HG03280 (cell line): ENCODE results near the gene GALNTL6.
"Not testable (repeated sequence)": the region's sequence is repeated elsewhere in the genome, so short reads cannot be mapped to it uniquely, and the experiment has no call there.

Source experiments
- ATAC-seq: cut with Tn5 transposase; IDR thresholded peaks from one replicate; pipeline ENCODE4 v1.9.1; 2021; ENCODE audit warnings: mild to moderate bottlenecking, moderate library complexity; ENCODE audit not compliant: unreplicated experiment

GALNTL6 gene

DNA sequence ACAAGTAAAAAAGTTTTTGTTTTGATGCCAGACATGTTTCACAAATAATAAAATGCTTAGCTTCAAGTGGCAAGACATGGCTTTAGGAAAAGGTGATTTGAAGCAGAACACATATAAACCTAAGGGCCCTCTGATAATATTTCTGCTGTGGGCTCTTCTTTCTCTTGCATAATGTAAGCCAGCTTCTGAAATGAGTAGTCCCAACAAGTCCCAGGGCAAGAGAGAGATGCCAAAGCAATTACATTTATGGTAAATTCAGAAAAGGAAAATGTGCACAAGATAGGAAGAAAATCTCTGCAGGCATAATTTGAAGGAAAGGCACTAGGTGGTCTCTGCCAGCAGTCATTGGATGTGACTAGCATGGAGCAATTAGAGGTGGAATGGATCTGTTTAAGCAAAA is 1184.7 kb downstream of the GALNTL6 start:
- ATAC-seq: no peak

DNA sequence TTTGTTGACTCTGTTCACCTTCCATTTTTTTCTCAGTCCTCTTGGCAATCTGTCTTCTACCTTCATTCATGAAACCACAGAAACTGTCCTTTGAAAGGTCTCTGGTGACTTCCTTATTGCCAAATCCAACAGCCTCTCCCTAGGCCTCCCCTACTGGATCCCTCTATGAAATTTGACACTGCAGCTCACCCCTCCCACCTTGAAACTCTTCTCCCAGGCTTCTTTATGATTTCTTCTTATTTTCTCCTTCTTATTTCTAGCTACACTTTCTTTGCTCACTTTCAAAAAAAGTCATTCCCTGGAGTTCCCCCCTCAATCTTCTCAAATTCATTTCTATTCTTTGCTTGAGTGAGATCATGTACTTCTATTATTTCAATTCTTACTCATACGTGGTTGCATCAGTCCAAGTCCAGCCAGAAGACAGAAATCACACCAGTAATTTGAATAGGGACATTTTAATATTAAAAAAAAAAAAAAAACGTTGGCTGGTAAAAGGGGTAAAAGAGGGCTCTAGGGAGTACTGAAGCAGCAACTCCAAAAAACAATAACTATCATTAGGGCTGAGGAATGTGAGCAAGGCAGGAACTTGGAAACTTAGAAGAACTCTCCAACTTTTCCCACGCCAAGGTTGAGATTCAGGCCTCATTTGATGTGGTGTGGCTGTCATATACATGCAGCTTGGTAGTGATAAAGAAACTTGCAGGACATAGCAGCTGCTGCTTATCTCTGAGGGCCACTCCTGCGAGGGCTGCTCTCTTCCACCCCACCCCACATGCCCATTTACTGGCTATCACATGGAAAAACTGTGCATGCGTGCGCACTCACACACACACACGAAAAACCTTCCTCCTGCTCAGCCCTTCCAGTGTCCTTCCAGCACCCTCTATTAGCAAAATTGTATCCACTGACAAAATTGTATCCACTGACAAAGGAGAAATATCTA is 1185.6 kb downstream of the GALNTL6 start:
- no peak for ATAC-seq

DNA sequence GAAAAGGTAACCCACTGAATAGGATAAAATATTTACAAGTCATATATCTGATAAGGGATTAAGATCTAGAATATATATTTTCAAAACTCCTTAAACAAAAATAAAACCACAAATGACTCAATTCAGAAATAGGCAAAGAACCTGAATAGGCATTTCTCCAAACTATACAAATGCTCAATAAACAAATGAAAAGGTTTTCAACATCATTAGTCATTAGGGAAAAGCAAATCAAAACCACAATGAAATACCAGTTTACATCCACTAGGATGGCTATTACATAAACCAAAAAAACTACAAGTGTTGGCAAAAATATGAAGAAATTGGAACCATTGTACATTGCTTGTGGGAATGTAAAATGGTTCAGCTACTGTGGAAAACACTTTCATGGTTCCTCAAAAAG is 1188.4 kb downstream of the GALNTL6 start:
- ATAC-seq: no peak

DNA sequence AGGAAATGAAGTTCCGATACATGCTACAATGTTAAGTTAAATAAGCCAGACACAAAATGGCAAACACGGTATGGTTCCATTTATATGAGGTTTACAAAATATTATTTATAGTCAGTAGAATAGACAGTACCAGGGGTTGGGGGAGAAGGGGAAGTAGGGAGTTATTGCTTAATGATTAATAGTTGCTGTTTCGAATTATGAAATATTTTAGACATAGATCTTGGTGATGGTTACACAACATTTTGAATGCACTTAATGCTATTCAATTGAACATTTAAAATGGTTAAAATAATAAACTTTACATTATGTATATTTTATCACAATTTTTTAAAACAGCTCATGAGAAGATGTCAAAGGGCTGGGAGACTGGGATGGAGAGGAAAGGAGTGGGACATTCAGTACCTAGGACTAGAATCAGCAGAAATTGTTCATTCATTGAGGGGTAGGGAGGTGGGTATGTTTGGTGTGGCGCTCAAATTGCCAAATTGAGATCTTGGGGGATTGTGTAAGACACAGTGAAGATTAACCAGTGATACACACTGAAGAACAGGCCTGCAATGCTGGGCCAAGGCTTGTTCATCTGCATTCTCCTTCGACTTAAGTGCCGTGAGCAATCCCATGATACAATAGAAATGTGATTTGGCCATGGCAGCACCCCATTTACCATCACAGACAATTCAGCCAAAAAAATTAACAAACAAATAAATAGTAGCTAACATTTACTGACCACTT is 1189.8 kb downstream of the GALNTL6 start:
- ATAC-seq: no peak

DNA sequence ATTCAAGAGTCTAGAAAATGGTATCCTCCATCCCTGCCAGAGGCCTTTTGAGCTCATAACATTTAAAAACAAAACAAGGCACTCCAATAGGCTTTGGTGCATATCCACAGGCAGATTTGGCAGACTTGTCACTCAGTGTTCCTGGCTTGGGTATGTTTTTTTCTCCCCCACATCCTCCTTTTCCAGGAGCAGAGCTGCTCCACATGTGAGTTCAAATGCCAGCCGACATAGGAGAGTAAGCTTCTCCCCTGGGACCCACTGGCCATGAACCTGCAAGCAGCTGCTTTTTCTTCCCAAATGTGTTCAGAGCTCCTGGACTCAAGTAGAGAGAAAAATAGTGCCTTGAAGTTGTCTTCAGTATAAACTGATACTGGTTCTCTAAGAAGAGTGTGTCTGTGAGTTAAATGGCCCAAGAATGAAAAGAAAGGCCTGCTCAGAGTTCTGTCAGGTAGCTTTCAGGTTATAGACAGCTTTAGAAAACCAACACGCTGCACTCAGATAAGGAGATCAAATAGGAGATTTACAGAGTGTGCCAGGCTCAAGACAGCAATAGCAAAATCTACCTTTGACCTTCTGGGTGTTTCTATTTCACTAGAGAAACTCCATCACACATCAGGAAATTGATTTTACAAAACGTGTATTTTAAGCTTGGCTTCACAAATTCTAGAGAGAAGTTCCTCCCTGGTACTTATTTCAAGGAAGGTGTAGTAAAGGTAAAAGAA is 1192.9 kb downstream of the GALNTL6 start:
- no peak for ATAC-seq

DNA sequence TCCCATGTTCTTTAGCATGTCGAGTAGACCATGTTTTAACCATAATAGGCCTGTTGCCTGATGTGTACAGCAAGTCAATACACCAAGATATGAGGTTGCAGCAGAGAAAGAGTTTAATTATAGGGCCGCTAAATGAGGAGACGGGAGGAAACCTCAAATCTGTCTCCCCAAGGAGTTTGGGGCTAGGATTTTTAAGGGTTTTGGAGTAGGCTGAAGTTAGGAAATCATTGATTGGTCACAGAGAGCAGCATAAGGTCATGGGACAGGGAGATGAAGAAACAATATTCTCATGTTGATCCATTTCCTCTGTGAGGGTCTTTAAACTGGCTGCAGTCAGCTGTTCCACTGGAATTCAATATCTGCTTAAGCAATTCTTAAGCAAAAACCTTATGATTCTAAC is 1195.2 kb downstream of the GALNTL6 start:
- no peak for ATAC-seq

DNA sequence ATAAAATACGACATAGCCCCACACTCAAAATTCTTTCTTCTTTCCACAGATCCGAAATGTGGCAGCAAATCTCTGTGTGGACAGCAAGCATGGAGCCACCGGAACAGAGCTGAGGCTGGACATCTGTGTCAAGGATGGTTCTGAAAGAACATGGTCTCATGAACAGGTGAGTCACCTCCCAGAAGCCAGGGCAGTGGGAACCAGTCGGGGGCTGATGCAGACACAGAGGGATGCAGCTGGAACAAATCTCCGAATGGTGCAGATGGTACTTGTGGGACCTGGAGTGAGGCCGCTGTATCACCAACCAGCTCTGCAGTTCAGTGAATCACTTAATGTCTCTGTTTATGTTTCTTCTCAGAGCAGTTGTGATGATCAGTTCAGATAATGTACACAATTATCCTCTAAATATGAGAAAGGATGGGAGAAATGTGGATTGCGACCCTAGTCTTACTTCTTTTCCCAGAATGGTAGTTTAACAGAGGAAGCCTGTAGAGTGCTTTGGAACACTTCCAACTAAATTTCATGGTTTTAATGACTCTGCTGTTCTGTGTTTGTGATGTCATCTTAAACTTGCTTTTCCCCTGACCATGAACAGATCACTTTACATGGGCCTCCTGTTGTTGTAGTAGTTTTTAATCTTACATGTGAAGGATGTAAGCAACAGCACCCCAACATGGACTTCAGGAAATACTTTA is 1196.1 kb downstream of the GALNTL6 start:
- no peak for ATAC-seq

DNA sequence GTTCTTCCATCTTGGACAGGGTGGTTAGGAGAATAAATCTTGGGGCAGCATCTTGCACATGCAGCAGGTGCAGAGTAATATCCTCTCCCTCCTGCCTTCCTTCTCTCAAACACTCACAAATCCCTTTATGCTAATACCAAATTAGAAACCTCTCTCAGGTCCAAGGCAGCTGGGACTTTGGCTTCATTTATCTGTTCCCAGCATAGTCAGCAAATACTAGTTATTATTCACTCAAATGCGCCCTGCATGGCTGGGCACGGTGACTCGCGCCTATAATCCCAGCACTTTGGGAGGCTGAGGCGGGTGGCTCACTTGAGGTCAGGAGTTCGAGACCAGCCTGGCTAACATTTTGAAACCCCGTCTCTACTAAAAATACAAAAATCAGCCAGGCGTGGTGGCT is 1199.4 kb downstream of the GALNTL6 start:
- ATAC-seq: no peak

DNA sequence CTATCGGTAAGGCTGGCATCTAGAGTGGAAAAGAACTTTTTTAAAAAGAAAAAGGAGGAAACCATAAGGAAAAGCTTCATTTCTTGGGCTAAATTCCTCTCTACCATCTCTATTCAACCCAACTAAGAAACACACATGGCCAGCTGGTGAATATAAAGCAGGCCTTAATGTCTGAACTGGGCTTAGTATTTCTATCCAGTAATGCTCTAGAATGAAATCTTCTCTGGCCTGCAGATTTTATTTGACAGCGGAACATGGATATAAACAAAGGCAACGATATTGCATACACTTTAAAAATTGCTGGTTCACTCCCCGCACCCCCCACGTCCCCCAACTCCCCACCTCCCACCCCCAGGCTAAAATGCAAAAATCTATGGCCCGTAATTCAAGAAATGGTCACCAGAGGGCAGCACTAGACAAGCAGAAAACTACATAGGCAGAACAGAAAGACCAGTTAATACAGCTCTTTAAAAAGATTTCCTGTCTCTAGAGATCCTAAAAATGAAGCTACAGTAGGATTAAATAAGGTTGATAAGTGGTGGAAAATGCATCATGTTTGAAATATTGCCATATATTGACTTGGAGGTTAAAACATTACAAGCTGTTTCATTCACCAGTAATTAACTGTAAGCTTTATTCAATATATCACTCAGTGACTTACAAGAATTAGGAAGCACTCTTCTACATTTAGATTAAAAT is 1200.2 kb downstream of the GALNTL6 start:
- ATAC-seq: peak; percentile 60

DNA sequence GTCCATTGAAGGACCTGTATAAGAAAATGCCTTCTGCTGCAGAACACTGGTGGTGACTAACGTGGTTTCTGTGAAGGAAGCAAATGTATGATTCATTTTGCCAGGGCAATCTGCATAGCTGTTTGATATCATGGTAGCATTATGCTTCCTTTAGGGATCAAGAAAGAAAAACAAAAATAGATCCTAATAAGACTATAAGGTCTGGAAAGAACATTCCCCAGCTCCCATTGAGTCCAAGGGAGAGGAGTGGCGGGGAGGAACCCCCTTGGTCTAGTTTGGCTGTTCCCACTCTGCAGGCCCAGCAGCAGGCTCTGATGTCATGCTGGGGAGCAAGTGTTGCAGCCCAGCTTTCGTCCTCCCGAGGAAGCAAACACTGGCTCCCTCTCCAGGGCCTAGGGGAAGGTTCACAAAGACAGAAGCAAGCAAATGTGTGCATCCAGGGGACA is 1200.9 kb downstream of the GALNTL6 start:
- no peak for ATAC-seq

DNA sequence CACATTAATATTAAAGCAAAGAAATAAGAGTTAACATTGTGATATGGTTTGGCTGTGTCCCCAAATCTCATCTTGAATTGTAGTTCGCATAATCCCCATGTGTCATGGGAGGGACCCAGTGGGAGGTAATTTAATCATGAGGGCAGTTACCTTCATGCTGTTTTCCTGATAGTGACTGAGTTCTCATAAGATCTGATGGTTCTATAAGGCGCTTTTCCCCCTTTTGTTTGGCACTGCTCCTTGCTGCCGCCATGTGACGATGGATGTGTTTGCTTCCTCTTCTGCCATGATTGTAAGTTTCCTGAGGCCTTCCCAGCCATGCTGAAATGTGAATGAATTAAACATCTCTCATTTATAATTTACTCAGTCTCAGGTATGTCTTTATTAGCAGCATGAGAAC is 1201.6 kb downstream of the GALNTL6 start:
- no peak for ATAC-seq

DNA sequence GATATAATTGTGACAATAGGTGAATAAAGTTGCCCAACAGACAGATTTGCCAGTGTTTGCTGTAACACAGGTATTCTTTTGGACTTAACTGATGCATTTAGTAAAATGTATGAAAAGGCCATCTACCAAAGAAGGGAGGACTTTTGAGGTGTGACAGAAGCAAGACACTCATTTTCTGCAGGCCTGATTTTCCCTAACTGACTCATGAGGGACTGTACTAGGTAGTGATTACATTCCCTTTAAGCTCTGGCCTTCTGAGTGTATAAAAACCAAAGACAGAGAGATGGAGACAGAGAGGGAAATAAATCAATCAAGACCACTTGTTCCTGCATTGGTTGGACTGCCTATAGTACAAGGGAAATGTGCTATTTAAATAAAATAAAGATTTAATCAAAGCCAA is 1204.6 kb downstream of the GALNTL6 start:
- no peak for ATAC-seq

DNA sequence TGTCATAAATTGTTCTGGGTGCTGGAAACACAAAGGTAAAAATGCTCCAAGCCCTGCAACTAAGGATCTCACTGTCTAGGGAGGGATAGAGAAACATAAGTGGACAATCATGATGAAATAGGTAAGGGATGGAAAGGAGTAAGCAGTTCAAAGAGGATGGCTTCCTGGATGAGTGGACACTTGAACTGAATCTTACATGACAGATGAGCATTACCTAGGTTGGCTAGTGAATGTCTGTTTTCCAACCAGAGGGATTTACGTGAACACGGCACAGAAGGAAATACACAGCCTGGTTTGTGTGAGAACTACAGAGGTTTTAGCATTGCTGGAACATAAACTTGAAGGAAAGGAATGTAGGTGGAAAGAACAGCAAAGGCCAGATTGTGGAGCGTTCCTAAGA is 1205.2 kb downstream of the GALNTL6 start:
- ATAC-seq: no peak

DNA sequence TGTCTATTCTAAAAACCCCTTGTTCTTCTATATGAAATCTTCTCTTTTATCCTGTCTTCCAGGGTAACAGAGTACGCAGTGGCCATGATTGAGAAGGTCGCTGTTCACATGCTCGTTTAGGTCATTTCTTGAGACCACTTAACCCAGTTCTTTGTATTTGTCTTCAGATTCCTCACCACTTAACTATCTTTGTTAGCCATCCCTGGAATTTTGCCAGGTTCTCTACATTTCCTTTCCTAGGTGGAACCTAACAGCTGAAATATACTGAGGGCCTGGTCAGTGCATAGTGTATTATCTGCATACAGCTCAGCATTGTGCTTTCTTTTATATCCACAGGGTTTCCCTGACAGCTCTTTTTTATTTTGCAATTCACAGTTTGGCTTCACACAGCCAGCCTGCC is 1206.5 kb downstream of the GALNTL6 start:
- ATAC-seq: no peak

DNA sequence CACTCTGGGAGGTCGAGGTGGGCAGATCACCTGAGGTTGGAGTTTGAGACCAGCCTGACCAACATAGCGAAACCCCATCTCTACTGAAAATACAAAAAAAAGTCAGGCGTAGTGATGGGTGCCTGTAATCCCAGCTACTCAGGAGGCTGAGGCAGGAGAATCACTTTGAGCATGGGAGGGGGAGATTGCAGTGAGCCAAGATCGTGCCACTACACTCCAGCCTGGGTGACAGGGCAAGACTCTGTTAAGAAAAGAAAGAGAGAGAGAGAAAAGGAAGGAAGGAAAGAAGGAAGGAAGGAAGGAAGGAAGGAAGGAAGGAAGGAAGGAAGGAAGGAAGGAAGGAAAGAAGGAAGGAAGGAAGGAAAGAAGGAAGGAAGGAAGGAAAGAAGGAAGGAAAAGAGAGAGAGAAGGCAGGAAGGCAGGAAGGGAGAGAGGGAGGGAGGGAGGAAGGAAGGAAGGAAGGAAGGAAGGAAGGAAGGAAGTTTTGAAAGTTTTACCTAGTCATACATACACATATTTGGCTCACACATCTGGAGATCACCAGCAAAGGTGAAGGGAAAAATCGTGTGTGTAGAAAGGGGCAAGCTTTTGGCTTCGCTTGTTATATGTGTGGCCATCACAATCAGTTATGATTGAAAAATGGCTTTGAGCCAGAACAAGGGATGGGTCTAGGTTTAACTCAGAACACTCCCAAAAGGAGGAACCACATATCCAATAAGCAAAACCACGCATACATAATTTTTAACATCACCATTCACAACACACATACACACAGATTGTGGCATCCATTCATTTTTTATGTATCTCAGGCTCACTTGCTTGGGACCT is 1208.8 kb downstream of the GALNTL6 start:
- ATAC-seq: not testable (repeated sequence)

DNA sequence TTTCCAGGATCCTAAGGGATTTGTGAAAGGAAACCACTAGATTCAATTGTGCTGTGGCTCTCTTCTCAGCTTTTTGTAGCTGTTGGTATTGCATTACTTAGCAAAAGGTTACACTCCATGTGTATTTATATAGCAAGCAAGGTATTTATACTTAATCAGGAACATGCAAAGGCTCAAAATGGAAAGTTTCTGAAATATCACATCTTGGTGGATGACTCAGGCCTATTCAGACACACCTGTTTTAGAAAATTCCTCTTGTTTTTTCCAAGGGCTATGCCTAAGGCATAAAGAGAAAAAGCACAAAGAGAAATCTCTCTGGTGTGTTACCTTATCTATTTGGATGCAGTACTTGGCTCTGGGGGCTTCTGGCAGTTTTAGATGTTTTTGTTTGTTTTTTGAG is 1211.0 kb downstream of the GALNTL6 start:
- no peak for ATAC-seq

DNA sequence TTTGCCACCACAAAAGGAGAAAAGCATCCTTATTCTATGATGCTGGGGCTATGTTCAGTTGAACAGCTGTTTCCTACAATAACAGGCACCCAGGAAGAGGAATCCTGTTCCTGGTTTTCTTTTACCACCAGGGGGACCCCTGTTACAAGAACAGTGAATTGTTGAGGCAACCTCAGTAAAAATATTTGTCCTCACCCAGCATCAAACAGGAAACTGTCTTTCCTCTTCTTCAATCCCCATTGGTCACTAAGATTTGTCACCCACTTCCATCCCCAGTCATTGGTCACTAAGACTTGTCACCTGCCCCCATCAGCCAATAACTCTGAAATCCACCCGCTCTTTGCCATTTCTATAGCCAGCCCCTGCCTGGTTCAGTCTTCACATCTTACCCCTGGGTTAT is 1211.9 kb downstream of the GALNTL6 start:
- ATAC-seq: peak; percentile 78

DNA sequence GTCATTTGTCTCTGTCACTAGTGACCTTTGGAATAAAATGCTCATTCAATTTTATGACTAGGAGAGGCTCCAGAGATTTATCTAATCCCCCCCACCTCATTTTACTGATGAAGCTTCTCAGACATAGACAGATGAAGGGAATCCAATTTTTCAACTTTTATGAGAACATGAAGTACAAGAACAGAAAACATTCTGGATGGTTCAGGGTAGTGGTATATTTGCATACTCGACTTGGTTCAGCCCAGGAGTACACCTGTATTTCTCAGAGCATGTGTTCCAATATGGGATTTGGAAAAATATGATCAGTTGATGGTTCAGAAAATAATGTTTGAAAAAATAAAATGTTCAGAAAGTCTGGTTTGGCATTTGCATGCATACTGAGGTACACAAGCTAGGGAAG is 1224.0 kb downstream of the GALNTL6 start:
- no peak for ATAC-seq

DNA sequence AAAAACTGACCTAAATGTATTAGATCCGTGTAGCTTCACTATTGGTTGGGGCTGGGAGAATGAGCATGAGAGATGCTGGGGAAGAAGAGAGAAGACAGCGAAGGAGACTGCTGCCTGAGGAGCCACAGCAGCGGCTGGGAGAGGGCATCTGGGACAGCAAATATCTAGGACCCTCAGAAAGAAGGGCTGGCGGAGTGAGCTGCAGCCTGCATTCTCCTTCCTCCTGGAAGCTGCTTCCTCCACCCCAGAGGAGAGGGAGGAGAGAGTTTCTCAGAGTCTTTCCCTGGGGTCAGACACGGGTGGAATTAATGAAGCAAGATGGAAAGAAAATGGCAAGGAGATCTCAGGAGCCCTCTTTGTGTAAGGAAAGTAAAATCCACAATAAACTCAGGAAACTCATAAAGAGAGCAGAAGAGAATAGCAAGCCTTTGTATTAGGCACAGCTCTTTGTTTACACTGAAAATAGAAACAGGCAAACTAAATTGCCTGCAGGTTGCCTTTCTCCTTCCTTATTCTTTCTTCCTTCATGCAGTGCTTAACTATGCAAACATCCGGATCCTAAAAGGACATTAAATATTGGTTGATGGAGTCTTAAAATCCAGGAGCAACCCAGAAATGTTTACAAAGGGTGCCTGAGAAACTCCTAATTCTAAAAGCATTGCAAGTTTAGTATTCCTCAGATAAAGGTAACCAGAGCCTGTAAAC is 1225.1 kb downstream of the GALNTL6 start:
- no peak for ATAC-seq
